ENCODE results near the gene ITGA6. TPM values are rescaled to one million over a fixed set of nuclear protein-coding genes. Genes with fewer than 3 reads are reported as not detected.

The ITGA6 gene
- total RNA-seq, 1 experiment from 2014 or later, result 78.3 TPM

DNA sequence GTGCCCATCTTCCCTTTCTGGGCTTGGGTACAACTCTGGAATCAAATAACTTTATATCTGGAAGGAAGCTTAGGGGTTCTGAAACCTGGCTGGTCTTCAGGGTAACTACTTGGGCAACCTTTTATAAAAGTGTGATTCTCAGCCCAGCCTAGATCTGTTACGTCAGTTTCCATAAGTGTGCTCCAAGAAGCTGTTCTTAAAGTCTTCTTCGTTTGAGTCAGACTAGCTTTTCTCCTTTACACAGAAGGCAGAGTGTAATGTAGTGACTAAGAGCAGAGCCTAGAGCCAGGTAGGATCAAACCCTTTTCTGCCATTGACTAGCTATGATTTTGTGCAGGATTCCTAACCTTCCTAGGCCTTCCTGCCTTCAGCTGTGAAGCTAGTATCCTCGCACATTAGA, 5.8 kb downstream of the ITGA6 start:
- H3K27me3 Mint-ChIP-seq (ENCODE audit: low read depth), result no peaks in the 10 kb centered on the region

More for the DNA sequence above, 5.8 kb downstream of the ITGA6 start:
- H3K4me3 Mint-ChIP-seq, result no peak overlapping the region
- Histone ChIP-seq H3K23ac (ENCODE audit: insufficient read length, low read depth, low read length) (no peak overlapping the region), H4K8ac (replicated peaks; ENCODE audit: insufficient read length, low read depth, low read length) (no peak overlapping the region), H2BK12ac (ENCODE audit: insufficient read length, low read depth, low read length) (no peak overlapping the region), H2BK5ac (ENCODE audit: insufficient read length, low read length) (no peak overlapping the region), H4K91ac (ENCODE audit: insufficient read length, low read depth, low read length) (no peak overlapping the region), H3K4me1 (ENCODE audit: insufficient read depth, low read length) (peaks cover 37% of the 10 kb centered on the region), H2BK120ac (ENCODE audit: low read depth, low read length, poor library complexity, severe bottlenecking) (no peak overlapping the region), H2BK20ac (ENCODE audit: low read depth, low read length, poor library complexity, severe bottlenecking) (no peak overlapping the region), H3K56ac (ENCODE audit: insufficient read length, low read depth, low read length) (no peak overlapping the region), H3K23me2 (ENCODE audit: insufficient read length, low read depth, low read length, poor library complexity, severe bottlenecking) (peaks cover 7% of the 10 kb centered on the region), H3K4ac (ENCODE audit: low read depth, low read length) (no peak overlapping the region), H2AFZ (ENCODE audit: low read length) (no peak overlapping the region), H3K27ac (ENCODE audit: insufficient read length, low read depth, low read length) (no peak overlapping the region), H3T11ph (ENCODE audit: low read length) (no peak overlapping the region), H3K79me2 (ENCODE audit: insufficient read depth, low read length) (peaks cover 44% of the 10 kb centered on the region; the same call in 1 of the 2 replicates), H3K4me2 (ENCODE audit: insufficient read depth, insufficient read length, low read length) (no peak overlapping the region), H3K14ac (ENCODE audit: insufficient read depth, low read length) (no peak overlapping the region), H3K9me3 (ENCODE audit: control insufficient read depth, low read depth, low read length) (no peaks in the 10 kb centered on the region), H4K20me1 (ENCODE audit: control insufficient read depth, insufficient read depth, insufficient read length) (no peaks in the 10 kb centered on the region), H3K9ac (ENCODE audit: extremely low read depth, insufficient read length, low read length) (no peak overlapping the region), H2BK15ac (ENCODE audit: low read depth, low read length) (no peak overlapping the region), H3K27me3 (ENCODE audit: insufficient read depth, low read length) (no peaks in the 10 kb centered on the region), H3K79me1 (ENCODE audit: insufficient read depth, low read depth, low read length, poor library complexity, severe bottlenecking) (peaks cover 7% of the 10 kb centered on the region), H4K5ac (ENCODE audit: insufficient read length, low read depth, low read length) (no peak overlapping the region), H2AK5ac (ENCODE audit: insufficient read length, low read length) (no peak overlapping the region), H3K18ac (ENCODE audit: insufficient read length, low read depth, low read length) (no peak overlapping the region)
- no peak for DNase-seq
- peaks cover 5 to 10% (median 8%) of the 10 kb centered on the region in 3 experiments; a peak in 5 of 7 replicates for H3K36me3 Mint-ChIP-seq (ENCODE audit: insufficient read depth in 1 of 3, low read depth in 3 of 3)
- peaks cover 65 to 66% of the 10 kb centered on the region in 2 experiments for H3K4me1 Mint-ChIP-seq
- no peak overlapping the region for H3K27ac Mint-ChIP-seq
- TF ChIP-seq, protein P1, sequence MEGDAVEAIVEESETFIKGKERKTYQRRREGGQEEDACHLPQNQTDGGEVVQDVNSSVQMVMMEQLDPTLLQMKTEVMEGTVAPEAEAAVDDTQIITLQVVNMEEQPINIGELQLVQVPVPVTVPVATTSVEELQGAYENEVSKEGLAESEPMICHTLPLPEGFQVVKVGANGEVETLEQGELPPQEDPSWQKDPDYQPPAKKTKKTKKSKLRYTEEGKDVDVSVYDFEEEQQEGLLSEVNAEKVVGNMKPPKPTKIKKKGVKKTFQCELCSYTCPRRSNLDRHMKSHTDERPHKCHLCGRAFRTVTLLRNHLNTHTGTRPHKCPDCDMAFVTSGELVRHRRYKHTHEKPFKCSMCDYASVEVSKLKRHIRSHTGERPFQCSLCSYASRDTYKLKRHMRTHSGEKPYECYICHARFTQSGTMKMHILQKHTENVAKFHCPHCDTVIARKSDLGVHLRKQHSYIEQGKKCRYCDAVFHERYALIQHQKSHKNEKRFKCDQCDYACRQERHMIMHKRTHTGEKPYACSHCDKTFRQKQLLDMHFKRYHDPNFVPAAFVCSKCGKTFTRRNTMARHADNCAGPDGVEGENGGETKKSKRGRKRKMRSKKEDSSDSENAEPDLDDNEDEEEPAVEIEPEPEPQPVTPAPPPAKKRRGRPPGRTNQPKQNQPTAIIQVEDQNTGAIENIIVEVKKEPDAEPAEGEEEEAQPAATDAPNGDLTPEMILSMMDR (conservative IDR thresholded peaks at IDR 0.05), result no peak
- H3K9me3 Mint-ChIP-seq, result no peaks in the 10 kb centered on the region
- WGBS (ENCODE audit: extremely low coverage, insufficient read length, low lambda C conversion rate), result no CpG with 5 or more reads among the region's 3 CpGs

Data from H9 (cell line).